Measurements from ENCODE around the gene PRADC1. TPM values are rescaled to one million over a fixed set of nuclear protein-coding genes. Genes with fewer than 3 reads are reported as not detected.

The PRADC1 gene
- total and polyA plus RNA-seq, 2 donors (not counting 3 experiments of a cell fraction or from before 2014, with no cell fraction given), result 19.6 to 32.7 TPM

GRCh38 chr2:73265298-73266060 lies 32.4 kb upstream of the PRADC1 start:
- Histone ChIP-seq H3K9me3 (replicated peaks; ENCODE audit: control insufficient read depth, insufficient read depth, low read length) (no peaks in the 10 kb centered on the region), H3K36me3 (ENCODE audit: control insufficient read depth in 2 of 2, extremely low read depth in 1 of 2, insufficient read depth in 2 of 2, low read length in 2 of 2) (no peaks in the 10 kb centered on the region), H2AFZ (ENCODE audit: low read depth, low read length) (no peak overlapping the region), H3K27me3 (ENCODE audit: control insufficient read depth in 2 of 2, insufficient read depth in 2 of 2, low read length in 2 of 2) (peaks cover 30 to 34% of the 10 kb centered on the region in 2 experiments), H3K9ac (replicated peaks; ENCODE audit: extremely low read depth, insufficient read depth, low read length) (no peak overlapping the region), H4K20me1 (replicated peaks; ENCODE audit: control insufficient read depth, extremely low read depth, insufficient read depth, low read length) (no peaks in the 10 kb centered on the region), H3K4me3 (replicated peaks in 1 of 3; ENCODE audit: insufficient read depth in 1 of 3, low read depth in 1 of 3, low read length in 3 of 3) (no peak overlapping the region), H3K27ac (ENCODE audit: insufficient read depth, low read depth, low read length) (no peak overlapping the region), H3K79me2 (ENCODE audit: control insufficient read depth, insufficient read depth, low read length) (no peaks in the 10 kb centered on the region), H3K4me2 (ENCODE audit: insufficient read depth, low read length) (no peak overlapping the region), H3K4me1 (ENCODE audit: control insufficient read depth, extremely low read depth, insufficient read depth, low read length) (no peaks in the 10 kb centered on the region), H3K9me1 (replicated peaks; ENCODE audit: control insufficient read depth, extremely low read depth, insufficient read depth, low read length) (no peaks in the 10 kb centered on the region)
- TF ChIP-seq CTCF (IDR thresholded peaks at IDR 0.05; ENCODE audit: extremely low read depth in 1 of 2, insufficient read depth in 1 of 2, low read depth in 1 of 2, low read length in 2 of 2), result no peak
- no peak for TF ChIP-seq POLR2AphosphoS5 (IDR thresholded peaks at IDR 0.05; ENCODE audit: insufficient read depth, low read depth, low read length)
- TF ChIP-seq MYC (IDR thresholded peaks at IDR 0.05; ENCODE audit: low read depth, low read length), result no peak
- no peak for TF ChIP-seq FOS (IDR thresholded peaks at IDR 0.05; ENCODE audit: borderline replicate concordance, insufficient read depth, low read length)
- TF ChIP-seq EZH2 (IDR thresholded peaks at IDR 0.05; ENCODE audit: borderline replicate concordance, low read depth, low read length, severe bottlenecking), result no peak
- TF ChIP-seq POLR2A (IDR thresholded peaks at IDR 0.05; ENCODE audit: low read depth, low read length), result no peak
- no peak for TF ChIP-seq GATA2 (IDR thresholded peaks at IDR 0.05; ENCODE audit: insufficient read depth, insufficient read length, low read depth, low read length)
- TF ChIP-seq JUN (IDR thresholded peaks at IDR 0.05; ENCODE audit: borderline replicate concordance, insufficient read depth, insufficient read length, low read depth), result no peak
- TF ChIP-seq MAX (IDR thresholded peaks at IDR 0.05; ENCODE audit: insufficient read depth, insufficient read length), result no peak
- intact Hi-C loops (cut with micrococcal nuclease), result no loop called here
- ChIA-PET CTCF (no interaction called here), POLR2A (no interaction called here)
- FAIRE-seq (no peak), DNase-seq (ENCODE audit: low read depth, low spot score) (no peak)
- no TSS peak for BruUV-seq (replicated peaks)
- dilution Hi-C loops (cut with MboI; ENCODE audit: extremely low pct_ligation_motif_present, low sequenced_read_pairs), result no loop called here
